Esophagus squamous epithelium (tissue), 5 donors: Measurements from ENCODE around the gene PARVA. TPM values are rescaled to one million over a fixed set of nuclear protein-coding genes. Genes with fewer than 3 reads are reported as not detected.
"Not testable (repeated sequence)": the region's sequence is repeated elsewhere in the genome, so short reads cannot be mapped to it uniquely, and the experiment has no call there.

Source experiments
- DNase-seq: peaks from one replicate; lab custom pipeline; 2025; lab: John Stamatoyannopoulos, UW
- H3K27ac ChIP-seq, 4 donors: fragments of 200-600 bp; sonication (generic); one replicate each; pipeline ENCODE4 v1.5.1; 2016 to 2019; ENCODE audit warnings: mild to moderate bottlenecking in 1 of 4
- H3K27me3 ChIP-seq, 4 donors: fragments of 200-600 bp; sonication (generic); 1 replicate in 3 of 4; 2 replicates in 1 of 4; pipeline versions ENCODE4 v1.5.1 to v1.6.0; 2017 to 2021; ENCODE audit warnings: antibody characterized with exemption in 1 of 4
- H3K36me3 ChIP-seq, 3 donors: fragments of 200-600 bp; sonication (generic); one replicate each; pipeline ENCODE4 v1.5.1; 2016 to 2019
- H3K4me1 ChIP-seq, 3 donors: fragments of 200-600 bp; sonication (generic); one replicate each; pipeline ENCODE4 v1.5.1; 2017 to 2019
- H3K4me3 ChIP-seq, 4 donors: fragments of 200-600 bp; sonication (generic); 1 replicate in 3 of 4; 2 replicates in 1 of 4; pipeline ENCODE4 v1.5.1; 2016 to 2019; ENCODE audit warnings: mild to moderate bottlenecking in 2 of 4, moderate library complexity in 1 of 4
- H3K9me3 ChIP-seq, 3 donors: fragments of 200-600 bp; sonication (generic); one replicate each; pipeline ENCODE4 v1.5.1; 2016 to 2019
- CTCF ChIP-seq, 6 experiments: fragments of 450-650 bp in 4 of 6; fragments of 200-600 bp in 2 of 6; sonication (generic) in 2 of 6; IDR thresholded peaks; one replicate each; pipeline ENCODE4 v1.5.1; 2016 to 2019; ENCODE audit warnings: antibody characterized with exemption in 6 of 6, mild to moderate bottlenecking in 4 of 6, moderate library complexity in 4 of 6
- POLR2A ChIP-seq, 4 donors: fragments of 450-650 bp; IDR thresholded peaks; one replicate each; pipeline ENCODE4 v1.6.1; 2017; ENCODE audit warnings: antibody characterized with exemption in 4 of 4, mild to moderate bottlenecking in 4 of 4, moderate library complexity in 3 of 4
- WGBS, 2 donors: methylation state at CpG; one replicate each; pipeline ENCODE4 v1.1.5; 2018; 5-methylcytosine and 5-hydroxymethylcytosine counted together
- intact Hi-C: fragments of 100-400 bp; cut with DNase I; formaldehyde crosslinking; loops from one replicate; pipeline ENCODE4 v1.15.0; 2022
- total RNA-seq, 4 donors: library from RNA; depleted of rRNA; stranded (reverse); fragments of >200 nt; gene quantifications; one replicate each; pipeline ENCODE4 v1.1.0, GENCODE V29; 2016
- donor health status: DM: yes; HTN: yes; CAD: no.

The PARVA gene
- total RNA-seq, 4 donors from 2014 or later: 8.6 to 66.9 (median 16.2) TPM

GRCh38 chr11:12517306-12517705 lies 139.9 kb downstream of the PARVA start:
- peaks cover 0 to 56% (median 0%) of the 10 kb centered on the region in 3 donors for H3K36me3 ChIP-seq
- no peaks in the 10 kb centered on the region for H3K9me3 ChIP-seq
- no peak overlapping the region for H3K4me3 ChIP-seq
- TF ChIP-seq CTCF (IDR thresholded peaks at IDR 0.05) (no peak), POLR2A (IDR thresholded peaks at IDR 0.05) (no peak)
- intact Hi-C loops: no loop called here
- peaks cover 0 to 12% (median 0%) of the 10 kb centered on the region in 3 donors for H3K4me1 ChIP-seq
- no peak overlapping the region for H3K27ac ChIP-seq
- H3K27me3 ChIP-seq: no peaks in the 10 kb centered on the region
- whole genome bisulfite sequencing, 2 donors: no CpG with 5 or more reads among the region's 4 CpGs
- no peak for DNase-seq

DNA sequence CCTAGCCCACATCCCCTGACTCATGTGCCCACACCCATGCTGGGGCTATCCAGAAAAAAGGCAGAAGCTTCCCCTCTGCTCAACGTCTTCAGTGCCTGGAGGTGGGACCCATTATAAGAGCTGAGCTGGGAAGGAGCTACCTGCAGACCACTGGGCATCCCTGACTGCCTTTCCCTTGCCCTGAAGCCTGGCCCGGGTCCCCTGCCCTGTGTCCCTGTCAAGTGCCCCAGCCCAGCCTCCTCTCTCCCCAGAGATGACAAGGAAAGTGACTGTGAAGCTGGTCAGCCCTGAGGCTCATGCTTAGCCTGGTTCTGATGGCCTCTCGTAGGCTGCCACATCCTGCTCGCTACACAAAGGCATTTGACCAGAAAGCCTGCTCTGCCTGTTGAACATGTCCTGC lies 140.4 kb downstream of the PARVA start:
- TF ChIP-seq CTCF (IDR thresholded peaks at IDR 0.05): no peak
- TF ChIP-seq POLR2A (IDR thresholded peaks at IDR 0.05): no peak
- no peak for DNase-seq
- Histone ChIP-seq H3K9me3 (no peaks in the 10 kb centered on the region), H3K4me1 (peaks cover 0 to 12% (median 0%) of the 10 kb centered on the region in 3 donors), H3K27me3 (no peaks in the 10 kb centered on the region), H3K4me3 (no peak overlapping the region), H3K27ac (no peak overlapping the region), H3K36me3 (peaks cover 0 to 56% (median 0%) of the 10 kb centered on the region in 3 donors)
- intact Hi-C loops: no loop called here
- 86% methylated on average over 3 of the region's 4 CpGs; no CpG with 5 or more reads in 1 of the 2 donors for WGBS, 2 donors

DNA sequence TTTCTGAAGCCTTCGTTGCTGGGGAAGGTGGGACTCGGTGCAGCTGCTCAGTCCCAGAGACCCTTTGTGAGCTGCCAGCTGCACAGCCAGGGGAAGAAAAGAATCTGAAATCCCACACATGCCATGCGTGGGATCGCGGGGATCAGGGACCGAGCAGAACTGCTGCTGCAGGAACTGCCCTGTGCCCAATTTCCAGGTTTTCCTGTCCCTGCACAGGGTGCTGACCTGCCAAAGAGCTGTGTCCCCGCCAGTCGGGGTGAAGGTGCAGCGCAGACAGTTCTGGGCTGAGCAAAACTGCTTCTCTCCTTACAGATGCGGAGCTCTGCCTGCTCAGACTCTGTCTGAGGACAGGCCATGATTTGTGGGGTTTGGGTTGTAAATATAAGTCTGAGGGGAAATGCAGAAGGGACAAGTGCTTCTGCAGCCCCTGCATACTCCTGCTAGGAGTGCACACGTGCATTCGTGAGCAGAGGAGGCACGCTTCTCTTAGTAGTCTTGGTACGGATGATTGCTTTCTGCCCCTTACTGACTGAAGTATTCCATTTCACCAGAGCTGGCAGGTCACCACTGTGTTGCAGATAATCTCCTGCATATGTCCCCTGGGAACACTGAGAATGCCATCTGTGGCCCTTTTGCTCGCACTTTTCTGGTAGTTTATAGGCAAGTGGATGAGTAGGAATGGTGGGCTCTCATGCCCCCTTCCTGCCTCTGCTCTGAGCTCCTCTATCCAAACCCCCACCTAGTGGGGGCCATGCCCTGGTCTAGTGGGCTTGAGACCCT lies 141.4 kb downstream of the PARVA start:
- Histone ChIP-seq H3K36me3 (peaks cover 0 to 47% (median 0%) of the 10 kb centered on the region in 3 donors), H3K4me3 (no peak overlapping the region), H3K9me3 (no peaks in the 10 kb centered on the region), H3K27me3 (no peaks in the 10 kb centered on the region), H3K4me1 (peaks cover 0 to 12% (median 0%) of the 10 kb centered on the region in 3 donors), H3K27ac (no peak overlapping the region)
- TF ChIP-seq CTCF (IDR thresholded peaks at IDR 0.05) (no peak), POLR2A (IDR thresholded peaks at IDR 0.05) (no peak)
- intact Hi-C loops: no loop called here
- WGBS, 2 donors: 91 to 96% methylated on average over 8 to 10 of the region's 15 CpGs
- no peak for DNase-seq

- Histone ChIP-seq H3K4me3 (no peak overlapping the region), H3K27me3 (no peaks in the 10 kb centered on the region), H3K9me3 (no peaks in the 10 kb centered on the region), H3K4me1 (peaks cover 0 to 13% (median 0%) of the 10 kb centered on the region in 3 donors), H3K27ac (no peak overlapping the region), H3K36me3 (peaks cover 0 to 39% (median 0%) of the 10 kb centered on the region in 3 donors)
- 69 to 82% methylated on average over 3 of the region's 3 CpGs for WGBS, 2 donors
- TF ChIP-seq POLR2A (IDR thresholded peaks at IDR 0.05): no peak
- no peak for TF ChIP-seq CTCF (IDR thresholded peaks at IDR 0.05)
- no peak for DNase-seq
- intact Hi-C loops: no loop called here
These were observed 142.7 kb downstream of the PARVA start for GRCh38 chr11:12520054-12520453.

GRCh38 chr11:12520576-12520975 lies 143.2 kb downstream of the PARVA start:
- 83 to 89% methylated on average over 3 to 6 of the region's 6 CpGs for WGBS, 2 donors
- H3K9me3 ChIP-seq, DNase-seq, H3K27me3 ChIP-seq, intact Hi-C loops, H3K27ac ChIP-seq, H3K4me3 ChIP-seq: not testable (repeated sequence)
- peaks cover 0 to 18% (median 0%) of the 10 kb centered on the region in 3 donors for H3K4me1 ChIP-seq
- H3K36me3 ChIP-seq: peaks cover 0 to 34% (median 0%) of the 10 kb centered on the region in 3 donors
